Astrocyte (in vitro differentiated cells and primary cell): ENCODE measurements around the gene POTEB3.
"Not testable (repeated sequence)": the region's sequence is repeated elsewhere in the genome, so short reads cannot be mapped to it uniquely, and the experiment has no call there.

ENCODE experiments used
- CTCF ChIP-seq: IDR thresholded peaks from 2 replicates; pipeline ENCODE4 v1.5.1; 2011; ENCODE audit warnings: low read depth, mild to moderate bottlenecking, inconsistent platforms, low read length, moderate library complexity; ENCODE audit not compliant: insufficient read depth
- EZH2 ChIP-seq: IDR thresholded peaks from 2 replicates; pipeline ENCODE4 v1.6.1; 2012; ENCODE audit warnings: mild to moderate bottlenecking, low read length, inconsistent platforms; ENCODE audit not compliant: insufficient read depth

GRCh38 chr15:21407366-21407765 lies 32.9 kb downstream of the POTEB3 start:
- TF ChIP-seq CTCF, EZH2: not testable (repeated sequence)
